Measurements from ENCODE around the gene KCNC4. TPM values are rescaled to one million over a fixed set of nuclear protein-coding genes. Genes with fewer than 3 reads are reported as not detected.

The KCNC4 gene
- polyA plus RNA-seq, 3 donors = 0.03 to 0.56 (median 0.12) TPM

DNA sequence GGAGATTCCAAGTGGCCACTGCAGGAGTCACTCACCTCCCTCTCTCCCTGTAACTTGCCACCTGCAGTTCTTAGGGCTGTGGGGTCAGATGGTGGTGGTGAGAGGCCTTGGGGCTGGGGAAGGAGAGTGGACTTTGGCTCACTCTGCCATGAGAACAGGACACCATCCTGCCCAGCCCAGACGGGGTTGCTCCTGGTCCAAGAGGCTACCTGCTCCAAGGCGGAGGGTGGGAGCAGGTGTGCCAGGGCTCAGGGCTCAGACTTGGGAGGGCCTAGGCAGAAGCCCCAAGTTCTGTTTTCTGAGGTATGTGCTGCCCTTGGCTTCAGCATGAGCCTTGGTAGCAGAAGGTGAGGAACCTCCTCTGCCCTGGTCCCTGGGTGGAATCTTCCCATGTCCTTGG, 11.4 kb upstream of the KCNC4 start:
- no peak overlapping the region for H3K4me3 ChIP-seq (replicated peaks in 1 of 3; ENCODE audit: low read depth in 2 of 3, low read length in 3 of 3)
- no peaks in the 10 kb centered on the region for H3K27me3 ChIP-seq (ENCODE audit: control insufficient read depth in 2 of 2, insufficient read depth in 2 of 2, low read length in 2 of 2)
- no peak for DNase-seq
- H3K36me3 ChIP-seq (replicated peaks in 1 of 2; ENCODE audit: control insufficient read depth in 1 of 2, insufficient read depth in 2 of 2, low read length in 2 of 2) = no peaks in the 10 kb centered on the region
- Mint-ChIP-seq H3K9me3 (no peaks in the 10 kb centered on the region), H3K4me1 (peaks cover 4% of the 10 kb centered on the region), H3K36me3 (no peaks in the 10 kb centered on the region), H3K27me3 (ENCODE audit: low read depth in 3 of 3) (peaks cover 0 to 3% (median 0%) of the 10 kb centered on the region in 3 donors), H3K27ac (no peak overlapping the region), H3K4me3 (no peak overlapping the region)
- H3K9me3 ChIP-seq (replicated peaks in 1 of 2; ENCODE audit: control insufficient read depth in 1 of 2, insufficient read depth in 1 of 2, low read length in 2 of 2) = no peaks in the 10 kb centered on the region
- TF ChIP-seq, protein P1, sequence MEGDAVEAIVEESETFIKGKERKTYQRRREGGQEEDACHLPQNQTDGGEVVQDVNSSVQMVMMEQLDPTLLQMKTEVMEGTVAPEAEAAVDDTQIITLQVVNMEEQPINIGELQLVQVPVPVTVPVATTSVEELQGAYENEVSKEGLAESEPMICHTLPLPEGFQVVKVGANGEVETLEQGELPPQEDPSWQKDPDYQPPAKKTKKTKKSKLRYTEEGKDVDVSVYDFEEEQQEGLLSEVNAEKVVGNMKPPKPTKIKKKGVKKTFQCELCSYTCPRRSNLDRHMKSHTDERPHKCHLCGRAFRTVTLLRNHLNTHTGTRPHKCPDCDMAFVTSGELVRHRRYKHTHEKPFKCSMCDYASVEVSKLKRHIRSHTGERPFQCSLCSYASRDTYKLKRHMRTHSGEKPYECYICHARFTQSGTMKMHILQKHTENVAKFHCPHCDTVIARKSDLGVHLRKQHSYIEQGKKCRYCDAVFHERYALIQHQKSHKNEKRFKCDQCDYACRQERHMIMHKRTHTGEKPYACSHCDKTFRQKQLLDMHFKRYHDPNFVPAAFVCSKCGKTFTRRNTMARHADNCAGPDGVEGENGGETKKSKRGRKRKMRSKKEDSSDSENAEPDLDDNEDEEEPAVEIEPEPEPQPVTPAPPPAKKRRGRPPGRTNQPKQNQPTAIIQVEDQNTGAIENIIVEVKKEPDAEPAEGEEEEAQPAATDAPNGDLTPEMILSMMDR (IDR thresholded peaks at IDR 0.05) = no peak
- no peaks in the 10 kb centered on the region for H3K79me2 ChIP-seq (ENCODE audit: insufficient read depth, low read length)
- H3K27ac ChIP-seq (ENCODE audit: low read depth in 1 of 2, low read length in 2 of 2) = no peak overlapping the region
- intact Hi-C loops (cut with micrococcal nuclease) = no loop called here
- 94% methylated on average over 2 of the region's 2 CpGs for WGBS (ENCODE audit: insufficient coverage)
- H3K4me2 ChIP-seq (replicated peaks; ENCODE audit: extremely low read depth, low read length, poor library complexity, severe bottlenecking) = no peak overlapping the region
- H4K20me1 ChIP-seq (ENCODE audit: insufficient read depth, low read length) = no peaks in the 10 kb centered on the region
- H3K9ac ChIP-seq (ENCODE audit: insufficient read depth, low read length, poor library complexity, severe bottlenecking) = no peak overlapping the region
- no peak overlapping the region for H2AFZ ChIP-seq (ENCODE audit: insufficient read depth, low read depth, low read length, poor library complexity, severe bottlenecking)
- no peaks in the 10 kb centered on the region for H3K4me1 ChIP-seq (ENCODE audit: control insufficient read depth in 1 of 2, insufficient read depth in 2 of 2, low read length in 2 of 2)

DNA sequence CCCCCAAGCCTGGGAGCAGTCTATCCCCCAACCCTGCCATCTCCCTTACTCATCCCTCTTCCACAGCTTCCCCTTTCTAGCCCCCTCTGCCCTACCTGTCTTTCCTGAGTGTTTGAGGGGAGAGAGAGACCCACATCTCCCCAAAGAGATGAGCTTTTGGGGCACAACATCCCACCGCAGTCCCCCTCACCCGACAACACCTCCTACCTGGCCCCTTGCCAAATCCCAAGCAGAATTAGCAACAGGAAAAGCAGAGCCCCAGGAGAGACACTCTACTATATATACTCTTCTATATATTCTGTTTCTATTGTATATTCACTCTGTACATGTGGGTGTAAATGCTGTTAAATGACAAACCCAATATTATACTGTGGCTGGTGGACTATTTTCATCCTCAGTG, 9.9 kb upstream of the KCNC4 start:
- no peak overlapping the region for H3K4me2 ChIP-seq (replicated peaks; ENCODE audit: extremely low read depth, low read length, poor library complexity, severe bottlenecking)
- TF ChIP-seq, protein P1 (IDR thresholded peaks at IDR 0.05) = no peak
- H3K79me2 ChIP-seq (ENCODE audit: insufficient read depth, low read length) = no peaks in the 10 kb centered on the region
- H3K9me3 ChIP-seq (replicated peaks in 1 of 2; ENCODE audit: control insufficient read depth in 1 of 2, insufficient read depth in 1 of 2, low read length in 2 of 2) = no peaks in the 10 kb centered on the region
- Mint-ChIP-seq H3K36me3 (no peaks in the 10 kb centered on the region), H3K27me3 (ENCODE audit: low read depth in 3 of 3) (peaks cover 0 to 3% (median 2%) of the 10 kb centered on the region in 3 donors), H3K4me3 (no peak overlapping the region), H3K9me3 (no peaks in the 10 kb centered on the region), H3K4me1 (peaks cover 4% of the 10 kb centered on the region), H3K27ac (no peak overlapping the region)
- no peaks in the 10 kb centered on the region for H3K36me3 ChIP-seq (replicated peaks in 1 of 2; ENCODE audit: control insufficient read depth in 1 of 2, insufficient read depth in 2 of 2, low read length in 2 of 2)
- intact Hi-C loops (cut with micrococcal nuclease) = loop anchor here in 1 of 2 donors (5.0 kb wide), 2 partner anchors 262 to 297 kb away; no protein-coding TSS in a partner anchor
- DNase-seq = no peak
- no peaks in the 10 kb centered on the region for H3K4me1 ChIP-seq (ENCODE audit: control insufficient read depth in 1 of 2, insufficient read depth in 2 of 2, low read length in 2 of 2)
- H3K9ac ChIP-seq (ENCODE audit: insufficient read depth, low read length, poor library complexity, severe bottlenecking) = no peak overlapping the region
- H2AFZ ChIP-seq (ENCODE audit: insufficient read depth, low read depth, low read length, poor library complexity, severe bottlenecking) = no peak overlapping the region
- no peak overlapping the region for H3K4me3 ChIP-seq (replicated peaks in 1 of 3; ENCODE audit: low read depth in 2 of 3, low read length in 3 of 3)
- no peak overlapping the region for H3K27ac ChIP-seq (ENCODE audit: low read depth in 1 of 2, low read length in 2 of 2)
- H3K27me3 ChIP-seq (ENCODE audit: control insufficient read depth in 2 of 2, insufficient read depth in 2 of 2, low read length in 2 of 2) = no peaks in the 10 kb centered on the region
- no CpG with 5 or more reads among the region's 2 CpGs for WGBS (ENCODE audit: insufficient coverage)
- no peaks in the 10 kb centered on the region for H4K20me1 ChIP-seq (ENCODE audit: insufficient read depth, low read length)
